GM12891 (cell line): ENCODE results near the gene CALML5.

Experiments used
- POLR2A ChIP-seq: IDR thresholded peaks from 2 replicates; pipeline ENCODE4 v1.6.1; 2011; ENCODE audit warnings: low read depth, low read length, control low read depth
- POLR2AphosphoS5 ChIP-seq: IDR thresholded peaks from 2 replicates; pipeline ENCODE4 v1.6.1; 2011; ENCODE audit warnings: low read depth, low read length, control low read depth
- TAF1 ChIP-seq: IDR thresholded peaks from 2 replicates; pipeline ENCODE4 v1.6.1; 2011; ENCODE audit warnings: low read depth, low read length, control low read depth

- TF ChIP-seq POLR2A = no peak
- TF ChIP-seq POLR2AphosphoS5 = no peak
- TF ChIP-seq TAF1 = no peak
Measured at GRCh38 chr10:5537684-5538083, 38.3 kb upstream of the CALML5 start.
